AG08396 (cell line): ENCODE data around the gene GAL3ST1.
"Not testable (repeated sequence)": the region's sequence is repeated elsewhere in the genome, so short reads cannot be mapped to it uniquely, and the experiment has no call there.

ENCODE experiments used
- DNase-seq: peaks from one replicate; pipeline ENCODE4 v3.0.0; 2012; ENCODE audit warnings: low spot score, mixed read lengths

GAL3ST1 gene

GRCh38 chr22:30564761-30565119 lies 9.7 kb downstream of the GAL3ST1 start:
- DNase-seq, result no peak

DNA sequence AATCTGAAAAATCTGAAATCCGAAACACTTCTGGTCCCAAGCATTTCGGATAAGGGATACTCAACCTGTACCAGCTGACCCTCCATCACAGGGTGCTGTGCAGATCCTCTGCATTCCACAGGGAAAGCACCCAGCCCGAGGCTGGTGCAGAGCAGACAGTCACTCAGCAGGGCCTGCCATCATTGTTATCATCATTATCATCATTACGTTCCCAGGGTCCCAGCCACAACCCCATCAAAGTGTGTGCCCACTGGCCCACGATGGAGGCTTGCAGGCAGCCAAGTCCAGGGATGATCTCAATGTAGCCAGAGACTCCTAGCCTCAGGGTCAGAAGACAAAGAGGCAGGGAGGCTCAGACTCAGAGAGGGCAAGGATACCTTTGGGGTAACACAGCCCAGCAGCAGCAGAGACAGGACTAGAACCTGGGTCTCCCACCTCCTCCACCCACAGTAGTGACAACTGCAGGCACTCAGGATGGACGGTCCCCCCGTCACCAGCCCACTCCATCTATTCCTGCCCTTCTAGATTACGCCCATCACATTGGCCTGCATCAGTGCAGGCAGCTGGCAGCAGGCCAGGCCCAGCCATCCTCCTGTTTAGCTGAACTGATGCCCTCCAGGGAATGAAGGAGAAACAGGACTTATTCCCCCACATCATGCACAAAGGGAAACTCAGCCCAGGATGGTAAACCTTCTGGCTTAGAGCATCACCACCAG lies 10.3 kb downstream of the GAL3ST1 start:
- no peak for DNase-seq

DNA sequence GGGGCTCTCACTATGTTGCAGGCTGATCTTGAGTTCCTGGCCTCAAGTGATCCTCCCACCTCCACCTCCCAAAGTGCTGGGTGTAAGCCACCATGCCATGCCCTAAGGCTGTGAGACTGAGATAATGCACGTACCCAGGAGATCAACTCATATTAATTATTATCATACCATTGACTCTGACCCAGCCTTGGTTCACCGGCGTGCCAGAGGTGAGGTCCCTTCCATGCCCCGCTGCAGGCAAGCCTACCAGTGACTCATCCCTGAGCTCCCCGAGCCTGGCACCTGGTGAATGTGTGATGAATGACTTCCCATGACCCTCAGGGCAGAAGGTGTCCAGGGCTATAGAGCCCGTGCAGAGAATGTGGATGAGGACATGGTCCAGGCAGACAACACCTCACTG lies 12.1 kb downstream of the GAL3ST1 start:
- DNase-seq, result no peak

DNA sequence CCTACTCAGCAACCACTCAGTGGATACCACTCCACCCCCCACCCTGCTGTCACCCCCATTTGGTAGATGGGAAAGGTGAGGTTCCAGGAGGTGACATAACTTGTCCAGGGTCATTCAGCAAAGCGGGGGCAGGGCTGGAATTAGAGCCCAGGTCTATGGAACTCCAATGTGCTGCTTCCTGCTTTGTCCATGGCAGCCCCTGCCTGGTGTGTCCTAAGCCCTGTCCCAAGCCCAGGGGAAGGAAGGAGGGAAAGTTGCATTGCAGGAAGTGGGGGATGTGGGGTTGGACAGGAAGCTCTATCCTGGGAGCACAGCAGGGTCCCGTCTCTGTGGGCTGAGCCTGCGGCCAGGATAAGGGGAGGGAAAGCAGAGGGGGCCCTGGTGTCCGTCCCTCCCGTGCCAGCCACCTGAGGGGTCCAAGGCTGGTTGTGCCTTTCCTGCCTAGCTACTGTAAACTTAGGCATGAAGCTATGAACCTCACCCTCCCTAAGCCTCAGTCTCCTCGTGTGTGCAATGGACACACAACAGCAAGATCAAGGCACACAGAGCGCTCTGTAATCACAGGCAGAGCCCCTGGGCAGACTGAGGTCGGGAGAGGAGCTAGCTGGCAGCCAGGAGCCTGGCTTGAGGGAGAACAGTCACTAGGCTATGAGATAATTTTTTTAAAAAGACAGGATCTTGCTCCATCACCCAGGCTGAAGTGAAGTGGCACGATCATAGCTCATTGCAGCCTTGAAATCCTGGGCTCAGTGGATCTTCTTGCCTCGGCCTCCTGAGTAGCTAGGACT lies 12.9 kb downstream of the GAL3ST1 start:
- DNase-seq, result no peak

- not testable (repeated sequence) for DNase-seq
These were observed 13.7 kb downstream of the GAL3ST1 start for GRCh38 chr22:30560643-30561202.

DNA sequence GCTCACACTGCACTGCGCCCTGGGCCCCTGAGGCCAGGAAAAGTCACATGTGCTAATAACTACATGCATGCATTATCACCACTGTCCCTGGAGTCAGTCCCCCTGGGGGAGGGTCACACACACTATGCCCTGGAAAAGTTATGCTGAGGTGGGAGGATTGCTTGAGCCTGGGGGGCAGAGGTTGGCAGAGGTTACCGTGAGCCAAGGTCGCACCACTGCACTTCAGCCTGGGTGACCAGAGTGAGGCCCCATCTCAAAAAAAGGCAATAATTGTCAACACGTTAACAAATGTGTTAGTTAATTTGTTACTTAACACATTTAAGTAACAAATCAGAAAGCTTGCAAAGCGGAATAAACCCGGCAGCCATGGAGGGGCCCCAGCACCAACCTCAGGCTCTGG lies 14.6 kb downstream of the GAL3ST1 start:
- no peak for DNase-seq

DNA sequence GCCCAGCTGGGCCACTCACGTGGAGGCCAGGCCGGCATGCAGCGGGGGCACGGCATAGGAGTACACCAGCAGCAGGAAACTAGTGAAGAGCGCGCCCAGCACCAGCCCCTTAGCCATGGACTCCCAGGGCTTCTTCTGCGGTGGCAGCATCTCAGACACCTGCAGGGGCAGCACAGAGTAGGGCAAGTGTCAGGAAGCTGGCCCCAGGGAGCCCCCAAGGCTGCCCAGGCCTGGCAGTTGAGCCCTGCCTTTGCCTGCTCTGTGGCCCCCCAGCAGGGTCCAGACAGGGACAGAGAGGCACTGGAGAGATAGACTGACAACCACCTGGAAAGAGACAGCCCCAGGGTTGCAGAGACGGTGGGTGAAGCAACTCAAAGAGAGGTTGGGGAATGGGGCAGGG lies 17.2 kb downstream of the GAL3ST1 start:
- no peak for DNase-seq

DNA sequence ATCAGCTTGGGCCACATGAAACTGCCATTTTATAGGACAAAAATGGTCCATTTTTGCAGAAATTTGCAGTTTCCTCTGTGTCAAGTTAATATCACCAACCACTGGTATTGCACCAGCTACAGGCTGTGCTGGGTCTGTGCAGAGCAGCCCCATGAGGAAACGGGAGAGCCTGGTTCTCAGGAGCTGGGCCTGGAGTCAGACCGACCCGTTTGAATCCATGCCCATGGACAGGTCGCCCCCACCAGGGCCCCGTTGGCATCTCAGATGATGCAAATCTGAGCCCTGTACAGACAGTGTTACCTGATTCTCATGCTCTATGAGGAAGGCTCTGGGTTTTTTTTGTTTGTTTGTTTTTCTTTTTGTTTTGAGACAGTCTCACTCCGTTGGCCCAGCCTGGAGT lies 18.1 kb downstream of the GAL3ST1 start:
- DNase-seq, result no peak

GRCh38 chr22:30555282-30556210 lies 18.9 kb downstream of the GAL3ST1 start:
- DNase-seq, result no peak

- no peak for DNase-seq
These were observed 20.5 kb downstream of the GAL3ST1 start for GRCh38 chr22:30553971-30554370.

DNA sequence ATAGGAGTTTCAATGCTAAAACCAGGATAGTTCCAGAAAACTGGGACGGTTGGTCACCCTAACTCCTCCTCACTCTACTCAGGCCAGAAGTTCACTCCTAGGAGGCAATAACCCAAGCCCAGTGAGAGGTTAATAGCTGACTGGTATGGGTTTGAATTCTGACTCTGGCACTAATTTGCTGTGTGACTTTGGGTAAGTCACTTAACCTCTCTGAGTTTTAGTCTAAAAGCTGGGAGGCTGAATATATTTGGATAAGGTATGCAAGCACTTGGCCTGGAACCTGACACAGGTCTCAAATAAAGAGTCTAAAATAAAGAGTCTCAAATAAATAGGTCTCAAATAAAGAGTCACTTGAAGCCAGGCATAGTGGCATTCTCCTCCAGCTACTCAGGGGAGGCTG lies 21.7 kb downstream of the GAL3ST1 start:
- DNase-seq, result no peak

- DNase-seq, result not testable (repeated sequence)
These were observed 22.7 kb downstream of the GAL3ST1 start for GRCh38 chr22:30551813-30552212.

DNA sequence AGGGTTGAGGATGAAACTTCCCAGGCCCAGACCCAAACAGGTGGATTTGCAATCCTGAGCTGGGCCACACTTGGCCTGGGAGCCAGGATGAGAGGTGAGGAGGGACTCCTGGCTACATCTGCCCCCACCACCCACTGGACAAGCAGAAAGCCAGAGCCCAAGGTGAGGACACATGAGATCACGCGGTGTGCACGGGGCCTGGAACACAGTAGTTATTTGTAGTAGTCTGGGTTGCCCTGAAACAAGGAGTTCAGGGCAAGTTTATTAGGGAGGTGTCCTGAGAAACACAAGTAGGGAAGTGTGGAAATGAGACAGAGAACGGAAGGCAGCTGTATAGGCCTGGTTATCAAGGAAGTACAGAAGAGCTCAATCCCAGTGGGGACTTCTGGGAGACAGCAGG lies 27.3 kb downstream of the GAL3ST1 start:
- DNase-seq, result no peak

GRCh38 chr22:30546616-30547015 lies 27.8 kb downstream of the GAL3ST1 start, which contains the start of gene SEC14L6:
Gene SEC14L6 (minus strand): TSS chr22:30546741. CDS start chr22:30546682, 59 bp downstream.
- DNase-seq, result no peak

- DNase-seq, result no peak
These were observed 31.7 kb downstream of the GAL3ST1 start for GRCh38 chr22:30542811-30543188.

DNA sequence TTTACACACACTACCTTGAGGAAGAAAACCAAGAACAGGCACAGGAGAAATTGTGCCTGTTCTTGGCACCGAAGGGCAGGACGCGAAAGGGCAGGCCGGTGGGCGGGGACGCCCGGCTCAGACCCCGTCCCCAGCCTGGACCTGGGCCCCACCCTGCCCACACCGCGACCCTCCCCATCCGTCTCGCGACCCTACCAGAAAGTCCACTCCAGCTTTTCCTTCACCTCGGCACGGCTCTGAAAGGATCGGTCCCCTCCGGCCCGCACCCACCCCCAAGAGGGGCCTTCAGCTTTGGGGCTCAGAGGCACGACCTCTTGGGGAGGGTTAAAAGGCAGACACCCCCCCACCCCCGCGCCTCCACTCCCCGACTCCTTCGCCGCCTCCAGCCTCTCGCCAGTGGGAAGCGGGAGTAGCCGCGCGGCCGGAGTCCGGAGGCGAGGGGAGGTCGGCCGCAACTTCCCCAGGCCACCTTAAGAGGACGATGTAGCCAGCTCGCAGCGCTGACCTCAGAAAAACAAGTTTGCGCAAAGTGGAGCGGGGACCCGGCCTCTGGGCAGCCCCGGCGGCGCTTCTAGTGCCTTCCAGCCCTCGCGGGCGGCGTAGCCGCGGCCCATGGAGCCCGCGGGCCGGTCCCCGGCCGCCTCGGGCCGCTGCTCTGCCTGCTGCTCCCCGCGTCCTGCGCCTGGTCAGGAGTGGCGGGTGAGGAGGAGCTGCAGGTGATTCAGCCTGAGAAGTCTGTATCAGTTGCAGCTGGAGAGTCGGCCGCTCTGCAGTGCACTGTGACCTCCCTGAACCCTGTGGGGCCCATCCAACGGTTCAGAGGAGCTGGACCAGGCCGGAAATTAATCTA lies 32.3 kb downstream of the GAL3ST1 start:
- no peak for DNase-seq

- not testable (repeated sequence) for DNase-seq
These were observed 33.0 kb downstream of the GAL3ST1 start for GRCh38 chr22:30541511-30541910.

- DNase-seq, result no peak
These were observed 35.1 kb downstream of the GAL3ST1 start for GRCh38 chr22:30539368-30539767.

GRCh38 chr22:30538280-30538679 lies 36.2 kb downstream of the GAL3ST1 start:
- no peak for DNase-seq

DNA sequence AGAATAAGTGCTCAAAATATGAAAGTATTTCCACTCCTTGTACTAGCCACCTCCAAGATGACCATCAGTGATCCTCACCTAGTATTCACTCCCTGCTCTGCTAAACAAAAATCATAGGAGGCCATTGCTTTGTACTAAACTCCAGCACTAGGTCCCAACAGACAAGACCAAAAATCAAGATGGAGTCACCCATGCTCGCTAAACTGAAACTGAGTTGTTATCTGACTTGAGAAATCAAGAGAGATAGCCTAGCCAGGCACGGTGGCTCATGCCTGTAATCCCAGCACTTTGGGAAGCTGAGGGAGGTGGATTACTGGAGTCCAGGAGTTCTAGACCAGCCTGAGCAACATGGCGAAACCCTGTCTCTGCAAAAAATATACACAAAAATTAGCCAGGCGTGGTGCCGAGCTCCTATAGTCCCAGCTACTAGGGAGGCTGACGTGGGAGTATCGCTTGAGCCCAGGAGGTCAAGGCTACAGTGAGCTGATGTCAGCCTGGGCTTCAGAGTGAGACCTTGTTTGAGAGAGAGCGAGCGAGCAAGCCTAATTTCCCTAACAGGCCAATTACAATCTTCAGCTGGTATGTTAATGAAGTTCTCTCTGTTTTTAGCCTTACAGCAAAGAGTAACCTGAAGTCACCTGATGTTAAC lies 37.3 kb downstream of the GAL3ST1 start:
- DNase-seq, result no peak

DNA sequence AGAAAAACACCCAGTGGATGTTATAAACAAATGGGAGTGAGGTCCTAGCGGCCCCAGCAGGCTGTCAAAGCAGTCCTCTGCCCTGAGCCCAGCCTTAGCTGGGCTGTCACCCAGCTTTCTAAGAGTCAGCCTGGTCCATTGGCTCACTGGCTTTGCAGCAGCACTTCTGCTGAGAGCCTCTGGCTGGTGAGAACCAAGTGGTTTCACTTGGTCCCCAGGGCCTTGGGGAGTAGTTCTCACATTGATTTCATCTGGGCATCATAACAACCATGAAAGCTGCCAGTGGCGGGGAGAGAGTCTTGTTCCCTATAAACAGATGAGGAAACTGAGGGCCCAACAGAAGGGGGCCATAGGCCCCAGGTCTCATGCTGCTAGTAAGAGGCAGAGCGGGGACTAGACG lies 39.3 kb downstream of the GAL3ST1 start:
- no peak for DNase-seq
